Osteocyte (in vitro differentiated cells): ENCODE results near the gene SP4. TPM values are rescaled to one million over a fixed set of nuclear protein-coding genes. Genes with fewer than 3 reads are reported as not detected.

Source experiments
- DNase-seq: peaks from one replicate; pipeline ENCODE4 v3.0.0; 2021; ENCODE audit warnings: mixed read lengths; ENCODE audit not compliant: unreplicated experiment; ENCODE audit errors: extremely low spot score
- H3K27ac Mint-ChIP-seq: one replicate; pipeline ENCODE4 v1.8.0; 2021; ENCODE audit warnings: mild to moderate bottlenecking, mixed read lengths; ENCODE audit not compliant: unreplicated experiment
- H3K27me3 Mint-ChIP-seq: one replicate; pipeline ENCODE4 v1.8.0; 2021; ENCODE audit warnings: mixed read lengths; ENCODE audit not compliant: unreplicated experiment
- H3K36me3 Mint-ChIP-seq: one replicate; pipeline ENCODE4 v1.8.0; 2021; ENCODE audit warnings: mixed read lengths; ENCODE audit not compliant: unreplicated experiment
- H3K4me1 Mint-ChIP-seq: one replicate; pipeline ENCODE4 v1.8.0; 2021; ENCODE audit warnings: mixed read lengths; ENCODE audit not compliant: unreplicated experiment
- H3K4me3 Mint-ChIP-seq: one replicate; pipeline ENCODE4 v1.8.0; 2021; ENCODE audit warnings: mild to moderate bottlenecking, moderate library complexity, mixed read lengths; ENCODE audit not compliant: unreplicated experiment
- H3K9me3 Mint-ChIP-seq: one replicate; pipeline ENCODE4 v1.8.0; 2021; ENCODE audit warnings: mixed read lengths; ENCODE audit not compliant: unreplicated experiment
- total RNA-seq: library from RNA; stranded (reverse); gene quantifications from 2 replicates; pipeline ENCODE4 v1.2.1, GENCODE V29; 2021
- TF ChIP-seq, protein P1 (sequence below): fragments of 200-600 bp; sonication (generic); IDR thresholded peaks from 2 replicates; pipeline ENCODE4 v1.5.0; 2021; ENCODE audit warnings: antibody characterized with exemption, mild to moderate bottlenecking, moderate library complexity

SP4 gene
- total RNA-seq, 1 donor from 2014 or later, result 6.4 TPM

DNA sequence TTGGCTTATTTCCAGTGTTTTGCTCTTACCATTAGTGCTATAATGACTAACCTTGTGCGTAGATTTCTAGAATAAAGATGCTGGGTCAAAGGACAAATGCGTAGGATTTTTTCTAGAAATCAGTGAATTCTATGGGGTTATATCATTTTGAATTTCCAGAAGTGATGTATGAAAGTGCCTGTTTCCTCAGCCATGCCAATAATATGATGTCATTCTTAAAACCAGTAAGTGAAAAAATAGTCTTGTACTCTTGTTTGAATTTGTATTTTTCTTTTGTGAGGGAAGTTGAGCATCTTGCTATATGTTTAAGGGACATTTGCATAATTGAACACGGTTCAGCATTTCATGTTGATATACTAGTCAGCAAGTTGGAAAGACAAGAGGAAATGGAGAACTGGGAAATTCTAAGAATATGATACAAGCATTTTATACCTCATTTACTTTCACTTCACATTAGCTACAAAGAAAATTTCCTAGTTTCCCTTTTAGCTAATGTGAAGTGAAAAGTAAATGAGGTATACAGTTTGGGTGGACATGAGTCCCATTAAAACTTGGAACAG lies 111.1 kb downstream of the SP4 start:
- DNase-seq, result no peak
- Mint-ChIP-seq H3K27ac (no peak overlapping the region), H3K4me3 (no peak overlapping the region), H3K4me1 (peaks cover 7% of the 10 kb centered on the region), H3K36me3 (no peaks in the 10 kb centered on the region), H3K27me3 (peaks cover 38% of the 10 kb centered on the region), H3K9me3 (peaks cover 3% of the 10 kb centered on the region)
- TF ChIP-seq, protein P1, sequence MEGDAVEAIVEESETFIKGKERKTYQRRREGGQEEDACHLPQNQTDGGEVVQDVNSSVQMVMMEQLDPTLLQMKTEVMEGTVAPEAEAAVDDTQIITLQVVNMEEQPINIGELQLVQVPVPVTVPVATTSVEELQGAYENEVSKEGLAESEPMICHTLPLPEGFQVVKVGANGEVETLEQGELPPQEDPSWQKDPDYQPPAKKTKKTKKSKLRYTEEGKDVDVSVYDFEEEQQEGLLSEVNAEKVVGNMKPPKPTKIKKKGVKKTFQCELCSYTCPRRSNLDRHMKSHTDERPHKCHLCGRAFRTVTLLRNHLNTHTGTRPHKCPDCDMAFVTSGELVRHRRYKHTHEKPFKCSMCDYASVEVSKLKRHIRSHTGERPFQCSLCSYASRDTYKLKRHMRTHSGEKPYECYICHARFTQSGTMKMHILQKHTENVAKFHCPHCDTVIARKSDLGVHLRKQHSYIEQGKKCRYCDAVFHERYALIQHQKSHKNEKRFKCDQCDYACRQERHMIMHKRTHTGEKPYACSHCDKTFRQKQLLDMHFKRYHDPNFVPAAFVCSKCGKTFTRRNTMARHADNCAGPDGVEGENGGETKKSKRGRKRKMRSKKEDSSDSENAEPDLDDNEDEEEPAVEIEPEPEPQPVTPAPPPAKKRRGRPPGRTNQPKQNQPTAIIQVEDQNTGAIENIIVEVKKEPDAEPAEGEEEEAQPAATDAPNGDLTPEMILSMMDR, result no peak

DNA sequence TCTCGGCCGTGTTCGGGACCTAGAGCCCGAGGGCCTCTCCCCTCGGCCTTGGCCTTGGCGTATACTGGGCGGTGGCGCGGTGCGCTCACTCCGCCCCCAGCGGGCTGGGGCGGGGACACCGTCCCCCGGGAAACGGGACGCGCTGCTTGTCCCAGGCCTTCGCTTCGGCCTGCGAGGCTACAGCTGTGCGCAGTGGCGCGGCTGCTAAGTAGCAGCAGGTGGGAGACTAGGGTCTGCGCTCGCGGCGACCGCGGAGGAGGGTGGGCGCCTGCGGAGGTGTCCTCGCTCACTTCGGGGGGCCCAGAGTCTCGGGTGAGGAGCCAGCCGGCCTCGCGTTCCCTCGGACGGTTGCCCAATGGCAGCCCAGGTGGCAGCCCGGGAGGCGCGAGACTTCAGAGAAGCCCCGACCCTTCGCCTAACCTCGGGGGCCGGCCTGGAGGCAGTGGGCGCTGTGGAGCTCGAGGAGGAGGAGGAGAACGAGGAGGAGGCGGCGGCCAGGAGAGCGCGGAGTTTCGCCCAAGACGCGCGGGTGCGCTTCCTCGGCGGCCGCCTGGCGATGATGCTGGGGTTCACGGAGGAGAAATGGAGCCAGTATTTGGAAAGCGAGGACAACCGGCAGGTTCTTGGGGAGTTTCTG lies 115.1 kb downstream of the SP4 start, which contains the start of gene DNAH11:
TSS of gene DNAH11 (plus strand) at position 149 of the 637 bp plus-strand sequence. CDS start at position 356, 207 bp downstream.
- Mint-ChIP-seq H3K4me3 (peak within 1 kb of the TSS; percentile 65), H3K36me3 (no peaks in the 10 kb centered on the region), H3K9me3 (peaks cover 3% of the 10 kb centered on the region), H3K27me3 (peaks cover 64% of the 10 kb centered on the region), H3K4me1 (peaks cover 7% of the 10 kb centered on the region), H3K27ac (no peak within 1 kb of the TSS)
- TF ChIP-seq, protein P1, result no peak
- DNase-seq, result peak; percentile 84

DNA sequence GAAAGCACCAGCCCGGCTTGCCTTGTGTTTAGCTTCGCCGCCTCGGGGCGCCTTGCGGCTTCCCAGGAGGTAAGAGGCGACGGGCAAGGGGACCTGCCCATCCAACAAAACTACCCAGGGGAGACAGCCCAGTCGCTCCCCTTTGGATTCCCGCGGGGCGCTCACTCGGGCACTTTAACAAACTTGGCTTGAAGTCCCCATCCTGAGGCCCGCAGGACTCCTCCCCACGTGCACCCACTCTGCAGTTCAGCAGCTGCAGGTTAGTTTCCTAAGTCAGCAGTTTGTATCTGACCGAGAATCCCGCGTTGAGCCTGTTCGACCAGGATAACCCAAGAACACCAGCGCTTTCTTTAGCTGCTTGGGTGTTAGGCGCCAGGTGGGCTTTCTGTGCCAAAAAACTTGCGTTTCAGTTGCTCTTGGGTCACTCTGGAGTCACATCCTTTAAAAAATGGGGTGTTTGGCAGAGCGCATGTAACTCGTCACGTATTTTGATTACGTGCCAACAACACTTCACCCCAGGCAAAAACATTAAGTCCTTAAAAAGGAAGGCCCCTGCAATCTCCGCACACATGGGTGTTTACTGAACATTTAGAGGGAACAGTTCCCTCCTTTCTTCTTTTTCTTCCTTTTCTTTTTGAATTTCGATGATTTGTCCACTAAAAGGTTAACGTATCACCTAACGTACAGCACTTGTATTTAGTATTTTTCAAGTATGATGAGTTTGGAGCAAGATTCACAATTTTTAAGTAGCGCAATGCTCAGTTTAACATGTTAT lies 115.8 kb downstream of the SP4 start:
- H3K4me1 Mint-ChIP-seq, result peaks cover 7% of the 10 kb centered on the region
- DNase-seq, result no peak
- peaks cover 3% of the 10 kb centered on the region for H3K9me3 Mint-ChIP-seq
- H3K4me3 Mint-ChIP-seq, result peak overlapping the region; percentile 65
- peaks cover 64% of the 10 kb centered on the region for H3K27me3 Mint-ChIP-seq
- TF ChIP-seq, protein P1, result no peak
- H3K36me3 Mint-ChIP-seq, result no peaks in the 10 kb centered on the region
- no peak overlapping the region for H3K27ac Mint-ChIP-seq

DNA sequence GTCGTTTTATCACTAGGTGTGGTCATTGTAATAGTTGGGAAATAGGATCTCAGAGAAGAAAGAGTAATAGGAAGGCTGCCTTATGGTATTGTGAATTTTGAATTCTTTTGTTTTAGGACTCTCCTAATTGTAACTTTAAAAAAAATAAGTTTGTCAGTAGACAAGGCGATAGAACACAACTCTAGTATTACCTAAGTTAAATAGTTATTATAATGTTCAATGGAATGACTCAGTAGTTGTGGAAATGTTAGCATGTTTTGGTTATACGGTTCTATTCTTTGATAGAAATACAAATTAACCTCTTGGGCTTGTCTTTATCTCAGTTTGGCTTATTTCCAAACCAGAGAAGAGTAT lies 116.4 kb downstream of the SP4 start:
- no peak overlapping the region for H3K27ac Mint-ChIP-seq
- no peak overlapping the region for H3K4me3 Mint-ChIP-seq
- H3K4me1 Mint-ChIP-seq, result peaks cover 7% of the 10 kb centered on the region
- TF ChIP-seq, protein P1, result no peak
- H3K36me3 Mint-ChIP-seq, result no peaks in the 10 kb centered on the region
- no peak for DNase-seq
- H3K9me3 Mint-ChIP-seq, result no peaks in the 10 kb centered on the region
- H3K27me3 Mint-ChIP-seq, result peaks cover 64% of the 10 kb centered on the region

DNA sequence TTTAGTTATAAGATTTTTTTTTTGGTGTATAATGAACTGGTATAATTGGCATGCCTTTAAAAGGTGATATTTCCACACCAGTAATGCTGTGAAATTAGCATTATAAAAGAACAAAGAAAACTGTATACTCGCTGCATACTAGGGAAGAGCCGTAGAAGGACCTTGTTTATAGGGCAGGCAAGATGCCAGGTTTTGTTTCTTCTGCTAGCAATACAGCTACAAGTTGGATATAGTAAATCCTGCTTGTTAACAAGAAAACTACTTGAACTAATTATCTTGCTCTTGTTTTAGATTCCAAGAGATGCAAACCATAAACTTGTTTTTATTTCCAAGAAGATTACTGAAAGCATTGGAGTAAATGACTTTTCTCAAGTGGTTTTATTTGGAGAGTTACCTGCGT lies 116.8 kb downstream of the SP4 start:
- Mint-ChIP-seq H3K4me3 (no peak overlapping the region), H3K36me3 (no peaks in the 10 kb centered on the region), H3K27ac (no peak overlapping the region), H3K9me3 (no peaks in the 10 kb centered on the region), H3K4me1 (peaks cover 7% of the 10 kb centered on the region), H3K27me3 (peaks cover 62% of the 10 kb centered on the region)
- TF ChIP-seq, protein P1, result no peak
- DNase-seq, result no peak
